Omental fat pad (tissue), 4 donors: ENCODE measurements around the gene SLCO4C1. TPM values are rescaled to one million over a fixed set of nuclear protein-coding genes. Genes with fewer than 3 reads are reported as not detected.

ENCODE experiments used
- ATAC-seq: fragments of 150-250 bp; one replicate; pipeline ENCODE4 v1.9.1; 2016; ENCODE audit warnings: mild to moderate bottlenecking, moderate library complexity; ENCODE audit not compliant: low FRiP score
- DNase-seq: peaks from one replicate; pipeline ENCODE4 v3.0.0-alpha.2; 2019; ENCODE audit warnings: low spot score
- CTCF ChIP-seq, 3 donors: fragments of 450-650 bp; IDR thresholded peaks; one replicate each; pipeline ENCODE4 v1.5.1; 2016 to 2017; ENCODE audit warnings: antibody characterized with exemption in 3 of 3, mild to moderate bottlenecking in 3 of 3, moderate library complexity in 2 of 3
- total RNA-seq, 4 donors: library from RNA; depleted of rRNA; stranded (reverse); fragments of >200 nt; gene quantifications; one replicate each; pipeline ENCODE4 v1.1.0, GENCODE V29; 2016

Gene SLCO4C1
- total RNA-seq, 4 donors from 2014 or later = 0.12 to 1.1 TPM; not detected in 2

GRCh38 chr5:102231693-102232619, 64.1 kb downstream of the SLCO4C1 start:
- DNase-seq = no peak
- no peak for ATAC-seq
- TF ChIP-seq CTCF (IDR thresholded peaks at IDR 0.05) = no peak

- no peak for TF ChIP-seq CTCF (IDR thresholded peaks at IDR 0.05)
- ATAC-seq (no peak), DNase-seq (no peak)
Measured at GRCh38 chr5:102229685-102230084, 66.4 kb downstream of the SLCO4C1 start.

GRCh38 chr5:102226321-102226720, 69.8 kb downstream of the SLCO4C1 start:
- DNase-seq (no peak), ATAC-seq (no peak)
- no peak for TF ChIP-seq CTCF (IDR thresholded peaks at IDR 0.05)

GRCh38 chr5:102223542-102224477, 72.3 kb downstream of the SLCO4C1 start:
- ATAC-seq (no peak), DNase-seq (no peak)

GRCh38 chr5:102222772-102223171, 73.3 kb downstream of the SLCO4C1 start:
- TF ChIP-seq CTCF (IDR thresholded peaks at IDR 0.05) = no peak
- DNase-seq (no peak), ATAC-seq (no peak)

More at GRCh38 chr5:102223542-102224477, 72.3 kb downstream of the SLCO4C1 start:
- TF ChIP-seq CTCF (IDR thresholded peaks at IDR 0.05) = no peak

GRCh38 chr5:102221949-102222348, 74.1 kb downstream of the SLCO4C1 start:
- ATAC-seq = no peak
- no peak for TF ChIP-seq CTCF (IDR thresholded peaks at IDR 0.05)
- no peak for DNase-seq
